A549 treated with CORT108297 at 1 μM for 4 hours (cell line): Measurements from ENCODE around the gene CUL2. TPM values are rescaled to one million over a fixed set of nuclear protein-coding genes. Genes with fewer than 3 reads are reported as not detected.

ENCODE experiments used
- total RNA-seq: library from RNA; stranded (reverse); fragments of 200-300 nt; extraction: Qiagen RNA extraction; gene quantifications from 5 replicates; pipeline ENCODE4 v1.2.3, GENCODE V29; 2022

Gene CUL2
- 22.3 to 27.6 TPM (median 23.2 TPM) in 5 replicates for total RNA-seq

DNA sequence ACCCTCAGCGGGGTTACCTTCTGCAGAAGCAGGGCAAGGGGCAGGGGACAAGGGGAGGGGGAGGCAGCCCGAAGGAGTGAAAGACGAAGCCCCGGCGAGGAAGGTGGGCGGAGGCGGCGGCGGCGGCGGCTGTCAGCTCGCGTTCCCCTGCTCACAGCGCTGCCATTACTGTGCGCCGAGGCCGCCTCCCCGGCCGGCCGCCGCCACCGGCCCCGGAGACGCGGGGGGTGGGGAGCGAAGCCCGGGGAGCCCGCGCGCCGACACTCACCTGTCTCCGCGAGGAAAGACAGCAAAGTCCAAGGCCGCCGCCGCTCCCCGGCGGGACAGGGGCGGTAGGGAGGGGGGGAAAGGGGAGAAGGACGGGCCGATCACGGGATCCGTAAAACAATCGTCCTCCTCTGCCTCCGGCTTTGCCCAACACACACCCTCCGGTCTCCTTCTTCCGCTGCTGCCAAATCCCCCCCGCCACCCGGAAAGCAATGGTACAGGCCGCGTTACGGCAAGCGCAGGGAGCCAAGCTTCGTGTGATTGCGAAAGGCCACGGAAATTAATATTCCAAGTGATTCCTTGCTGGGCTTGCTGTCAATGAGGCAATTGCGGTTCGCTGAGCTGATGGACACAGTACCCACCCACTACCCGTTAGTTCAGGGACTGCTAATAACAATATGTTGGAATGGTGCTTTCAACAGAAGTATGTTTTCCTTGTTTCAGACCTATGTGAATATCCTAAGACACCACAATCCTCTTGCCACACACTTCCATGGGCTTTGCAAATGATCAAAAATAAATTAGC lies at the start of gene CUL2:
Gene CUL2 (minus strand): TSS at position 180 of the 793 bp plus-strand sequence. CDS start 19,024 bp downstream, outside the sequence.

DNA sequence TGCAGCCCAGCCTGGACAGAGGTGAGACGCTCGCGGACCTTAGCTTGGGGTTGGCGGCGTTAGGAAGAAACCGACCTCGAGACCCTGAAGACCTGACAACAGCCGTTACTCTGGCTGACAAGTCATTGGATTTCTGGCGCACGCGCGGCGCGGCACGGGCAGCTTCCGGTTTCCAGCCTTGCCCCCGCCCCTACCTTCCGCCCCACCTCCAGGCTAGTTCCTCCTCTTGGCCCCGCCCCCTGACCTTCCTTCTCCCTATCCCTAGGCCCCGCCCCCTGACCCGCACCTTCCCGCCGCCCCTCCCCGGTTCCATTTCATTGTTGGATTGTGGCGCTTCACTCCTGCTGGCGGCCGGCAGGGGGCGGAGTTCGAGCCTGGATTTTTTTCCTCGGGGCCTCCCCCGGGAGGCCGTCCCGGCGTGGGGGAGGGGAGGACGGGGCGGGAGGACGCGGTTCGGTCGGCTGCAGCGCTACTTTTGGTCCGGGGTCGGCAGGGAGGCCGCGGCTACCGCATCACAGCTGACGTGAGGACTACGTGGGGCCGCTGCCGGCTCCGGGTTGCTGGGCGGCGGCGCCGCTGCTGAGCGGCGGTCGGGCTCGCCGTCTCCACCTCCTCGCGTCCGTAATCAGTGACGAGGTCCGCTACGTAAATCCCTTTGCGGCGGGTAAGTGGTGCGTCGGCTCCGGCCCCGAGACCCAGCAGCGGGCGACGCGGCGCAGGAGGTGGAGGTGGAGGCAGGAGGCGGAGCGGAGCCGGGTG lies 36.6 kb upstream of the CUL2 start, which contains the start of gene CREM:
Gene CREM (plus strand): TSS at position 317 of the 759 bp plus-strand sequence. CDS start 10,990 bp downstream, outside the sequence.

Other genes with a start within 250 kb of the CUL2 start
- gene CREM, start 36.5 kb upstream of the CUL2 start, total RNA-seq, result 34.4 to 37.4 TPM (median 36.5 TPM) in 5 replicates
- gene CCNY, start 246.2 kb upstream of the CUL2 start, total RNA-seq, result 42.2 to 47.5 TPM (median 44.9 TPM) in 5 replicates